ENCODE results near the gene ELP6. TPM values are rescaled to one million over a fixed set of nuclear protein-coding genes. Genes with fewer than 3 reads are reported as not detected.

Gene ELP6, protein sequence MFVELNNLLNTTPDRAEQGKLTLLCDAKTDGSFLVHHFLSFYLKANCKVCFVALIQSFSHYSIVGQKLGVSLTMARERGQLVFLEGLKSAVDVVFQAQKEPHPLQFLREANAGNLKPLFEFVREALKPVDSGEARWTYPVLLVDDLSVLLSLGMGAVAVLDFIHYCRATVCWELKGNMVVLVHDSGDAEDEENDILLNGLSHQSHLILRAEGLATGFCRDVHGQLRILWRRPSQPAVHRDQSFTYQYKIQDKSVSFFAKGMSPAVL
- 10 to 100 TPM; 15.1 to 20.5 TPM for total RNA-seq
- long read RNA-seq, donor 1, partial matches to known transcripts = 4 of 12 reads
- long read RNA-seq, donor 1, other reads (novel, unspliced or antisense) = 3 of 12 reads
- long read RNA-seq, donor 2, transcript ELP6-206 (6 exons, 1,277 nt) = minor isoform, 8 of 71 reads
- long read RNA-seq, donor 2, transcript ELP6-201 (7 exons, 1,401 nt) = major isoform, 41 of 71 reads
- long read RNA-seq, donor 2, transcript ELP6-205 (7 exons, 880 nt) = minor isoform, 5 of 71 reads
- long read RNA-seq, donor 2, partial matches to known transcripts = 3 of 71 reads
- long read RNA-seq, donor 2, other reads (novel, unspliced or antisense) = 14 of 71 reads

GRCh38 chr3:47513125-47513929, at the start of gene ELP6:
ELP6 (minus strand) TSS chr3:47513712; CDS start chr3:47513590, 122 bp downstream.
- intact Hi-C loops (cut with DNase I) = no loop called here
- DNase-seq (ENCODE audit: low spot score) = peak; percentile 99

DNA sequence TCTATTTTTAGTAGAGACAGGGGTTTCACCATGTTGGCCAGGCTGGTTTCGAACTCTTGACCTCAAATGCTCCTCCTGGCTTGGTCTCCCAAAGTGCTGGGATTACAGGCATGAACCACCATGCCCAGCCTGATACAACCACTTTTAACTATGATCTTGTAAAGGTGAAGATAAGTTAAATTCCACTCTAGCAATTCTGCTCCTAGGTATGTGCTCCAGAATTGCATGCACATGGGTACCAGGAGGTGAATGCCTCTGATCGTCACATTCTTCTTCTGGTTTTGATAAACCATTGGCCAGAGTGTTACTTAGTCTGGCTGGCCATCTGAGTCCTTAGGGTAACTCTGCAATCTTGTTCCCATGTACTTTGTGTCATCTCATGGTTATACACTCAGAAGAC, 42.8 kb upstream of the ELP6 start:
- intact Hi-C loops (cut with DNase I) = no loop called here
- no peak for DNase-seq (ENCODE audit: low spot score)

DNA sequence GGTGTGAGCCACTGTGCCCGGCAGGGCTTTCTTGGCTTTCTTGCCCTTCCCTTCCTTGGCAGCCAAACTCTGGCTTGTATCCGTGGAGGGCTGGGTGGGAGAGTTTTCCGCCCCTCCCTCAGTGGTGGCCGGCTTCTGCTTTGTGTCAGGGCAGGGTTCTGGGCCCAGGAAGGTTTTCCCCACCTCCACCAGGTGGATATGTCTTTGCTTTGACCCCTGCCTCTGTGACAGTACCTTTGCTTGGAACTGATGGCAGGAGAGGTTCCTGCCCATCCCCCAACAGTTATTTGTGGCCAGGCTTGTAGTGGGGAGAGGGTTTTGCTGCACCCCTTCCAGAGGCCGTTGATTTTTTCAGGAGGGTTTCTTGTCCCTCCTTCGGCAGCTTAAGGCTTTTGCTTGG, 40.8 kb upstream of the ELP6 start:
- DNase-seq (ENCODE audit: low spot score) = no peak
- intact Hi-C loops (cut with DNase I) = no loop called here

GRCh38 chr3:47553407-47553806, 39.9 kb upstream of the ELP6 start:
- intact Hi-C loops (cut with DNase I) = no loop called here
- no peak for DNase-seq (ENCODE audit: low spot score)

- intact Hi-C loops (cut with DNase I) = no loop called here
- peak; percentile 88 for DNase-seq (ENCODE audit: low spot score)
These were observed 29.1 kb upstream of the ELP6 start for GRCh38 chr3:47542471-47543173.

- intact Hi-C loops (cut with DNase I) = no loop called here
- DNase-seq (ENCODE audit: low spot score) = peak; percentile 17
These were observed 28.1 kb upstream of the ELP6 start for GRCh38 chr3:47541583-47542108.

GRCh38 chr3:47540281-47540680, 26.8 kb upstream of the ELP6 start:
- intact Hi-C loops (cut with DNase I) = no loop called here
- no peak for DNase-seq (ENCODE audit: low spot score)

DNA sequence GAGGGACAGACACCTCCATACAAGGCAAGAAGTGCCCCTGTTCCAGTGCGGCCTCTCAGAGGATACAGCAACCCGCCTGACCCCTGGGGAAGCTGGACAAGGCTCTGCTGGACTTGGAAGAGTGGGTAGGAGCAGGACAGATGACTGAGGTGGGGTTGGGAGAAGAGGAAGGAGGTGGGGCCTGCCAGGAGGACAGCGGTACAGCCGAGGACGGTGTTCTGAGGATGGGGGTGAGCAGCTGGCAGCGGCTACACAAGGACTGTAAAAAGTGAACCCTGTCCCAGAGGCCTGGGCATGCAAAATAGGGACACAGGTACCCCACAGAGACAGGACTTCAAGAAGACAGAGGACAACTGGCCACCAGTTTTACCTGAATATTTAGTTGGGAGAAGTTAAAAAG, 23.5 kb upstream of the ELP6 start:
- peak; percentile 58 for DNase-seq (ENCODE audit: low spot score)
- intact Hi-C loops (cut with DNase I) = loop anchor here in 1 of 2 donors (5.0 kb wide), 1 partner anchor 260 kb away; no protein-coding TSS in a partner anchor

- intact Hi-C loops (cut with DNase I) = loop anchor here in 1 of 2 donors (5.0 kb wide), 1 partner anchor 261 kb away; no protein-coding TSS in a partner anchor
- DNase-seq (ENCODE audit: low spot score) = peak; percentile 79
These were observed 22.8 kb upstream of the ELP6 start for GRCh38 chr3:47536221-47536891.

DNA sequence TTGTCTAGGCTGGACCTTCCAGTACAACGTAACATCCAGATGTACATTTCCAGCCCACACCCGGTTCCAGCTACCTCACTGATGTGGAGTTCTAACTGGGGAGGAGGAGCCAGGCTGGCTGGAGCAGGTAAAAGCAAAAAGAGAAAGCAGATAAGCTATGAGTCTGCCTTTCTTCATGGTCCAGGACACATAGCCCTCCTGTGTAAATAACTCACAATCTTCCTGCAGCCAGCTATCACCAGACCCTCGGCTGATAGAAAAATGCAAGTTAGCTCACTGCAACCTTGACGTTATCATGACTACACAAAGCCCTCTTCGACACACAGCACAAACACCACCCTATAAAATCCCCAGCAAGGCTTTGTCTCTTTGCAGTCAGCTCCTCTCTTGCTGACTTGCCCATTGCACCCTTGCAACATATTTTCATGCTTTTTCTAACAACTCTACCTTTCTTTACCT, 20.5 kb upstream of the ELP6 start:
- peak; percentile 32 for DNase-seq (ENCODE audit: low spot score)
- intact Hi-C loops (cut with DNase I) = no loop called here

GRCh38 chr3:47533481-47533880, 20.0 kb upstream of the ELP6 start:
- intact Hi-C loops (cut with DNase I) = no loop called here
- DNase-seq (ENCODE audit: low spot score) = no peak

DNA sequence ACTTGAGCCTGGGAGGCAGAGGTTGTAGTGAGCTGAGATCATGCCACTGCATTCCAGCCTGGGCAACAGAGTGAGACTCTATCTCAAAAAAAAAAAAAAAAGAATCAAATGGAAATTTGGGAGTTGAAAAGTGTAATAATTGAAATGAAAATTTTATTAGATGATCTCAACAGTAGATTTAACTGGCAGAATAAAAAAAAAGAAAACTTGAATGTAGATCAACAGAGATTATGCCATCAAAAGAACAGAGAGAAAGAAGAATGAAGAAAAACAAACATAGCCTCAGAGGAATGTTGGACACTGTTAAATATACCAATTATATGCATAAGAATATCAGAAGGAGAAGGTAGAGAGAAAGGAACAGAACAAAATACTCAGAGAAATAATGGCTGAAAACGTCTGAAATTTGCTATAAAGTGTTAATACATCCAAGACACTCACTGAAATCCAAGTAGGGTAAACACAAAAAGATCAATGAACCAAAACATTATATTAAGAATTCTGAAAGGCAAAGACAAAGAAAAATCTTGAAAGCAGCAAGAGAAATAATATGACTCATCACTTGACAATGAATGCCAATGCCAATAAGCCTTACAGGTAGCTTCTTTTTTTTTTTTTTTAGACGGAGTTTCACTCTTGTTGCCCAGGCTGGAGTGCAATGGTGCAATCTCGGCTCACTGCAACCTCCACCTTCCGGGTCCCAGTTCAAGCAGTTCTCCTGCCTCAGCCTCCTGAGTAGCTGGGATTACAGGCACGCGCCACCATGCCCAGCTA, 14.6 kb upstream of the ELP6 start:
- intact Hi-C loops (cut with DNase I) = loop anchor here in 1 of 2 donors (10.0 kb wide), 1 partner anchor 137 kb away; no protein-coding TSS in a partner anchor
- no peak for DNase-seq (ENCODE audit: low spot score)

GRCh38 chr3:47525617-47526016, 12.1 kb upstream of the ELP6 start:
- intact Hi-C loops (cut with DNase I) = loop anchor here in 1 of 2 donors (10.0 kb wide), 1 partner anchor 139 kb away; no protein-coding TSS in a partner anchor
- DNase-seq (ENCODE audit: low spot score) = peak; percentile 58

- intact Hi-C loops (cut with DNase I) = loop anchor here (5.0 to 10.0 kb wide), 2 partner anchors 141 to 269 kb away; no protein-coding TSS in a partner anchor
- no peak for DNase-seq (ENCODE audit: low spot score)
These were observed 10.0 kb upstream of the ELP6 start for GRCh38 chr3:47523310-47524073.

DNA sequence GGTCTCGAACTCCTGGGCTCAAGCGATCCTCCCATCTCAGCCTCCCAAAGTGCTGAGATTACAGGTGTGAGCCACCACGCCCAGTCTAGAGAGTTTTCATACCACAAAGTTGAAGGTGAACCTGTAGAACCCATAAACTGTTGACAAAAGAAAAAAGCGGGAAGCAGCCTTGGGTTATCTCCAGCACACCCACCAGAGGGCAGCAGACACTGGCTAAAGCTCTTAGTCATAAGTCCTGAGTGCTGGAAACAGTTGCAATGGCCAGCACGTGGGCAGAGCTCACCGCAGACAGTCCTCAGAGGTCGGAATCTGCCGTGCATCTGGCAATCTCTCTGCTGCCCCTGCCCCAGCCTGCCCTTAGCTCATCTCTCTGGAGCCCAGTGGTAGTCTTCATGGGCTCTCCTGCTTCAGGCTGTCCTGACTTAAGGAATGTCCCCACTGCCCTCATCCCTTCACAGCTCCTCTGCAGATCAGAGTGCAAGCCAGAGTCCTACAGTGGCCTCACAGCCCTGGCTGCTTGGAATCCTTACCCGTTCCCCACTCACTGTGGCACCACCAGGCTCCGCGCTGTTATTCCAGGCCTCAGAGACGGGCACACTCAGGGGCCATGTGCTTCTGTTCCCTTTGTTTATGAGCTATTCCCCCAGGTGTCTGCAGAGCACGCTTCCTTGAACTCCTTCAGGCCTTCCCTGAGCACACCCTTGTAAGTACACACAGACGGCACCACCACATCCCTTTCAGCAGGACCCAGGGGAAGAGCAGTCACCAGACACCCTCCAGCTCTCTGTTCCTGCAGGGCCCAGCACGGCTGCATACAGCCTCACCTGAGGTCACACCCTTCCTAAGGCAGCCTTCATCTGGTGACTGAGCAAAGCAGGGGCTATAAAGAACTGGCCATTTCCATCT, 8.8 kb upstream of the ELP6 start:
- intact Hi-C loops (cut with DNase I) = loop anchor here (5.0 to 10.0 kb wide), 2 partner anchors 142 to 270 kb away; no protein-coding TSS in a partner anchor
- DNase-seq (ENCODE audit: low spot score) = peak; percentile 92

DNA sequence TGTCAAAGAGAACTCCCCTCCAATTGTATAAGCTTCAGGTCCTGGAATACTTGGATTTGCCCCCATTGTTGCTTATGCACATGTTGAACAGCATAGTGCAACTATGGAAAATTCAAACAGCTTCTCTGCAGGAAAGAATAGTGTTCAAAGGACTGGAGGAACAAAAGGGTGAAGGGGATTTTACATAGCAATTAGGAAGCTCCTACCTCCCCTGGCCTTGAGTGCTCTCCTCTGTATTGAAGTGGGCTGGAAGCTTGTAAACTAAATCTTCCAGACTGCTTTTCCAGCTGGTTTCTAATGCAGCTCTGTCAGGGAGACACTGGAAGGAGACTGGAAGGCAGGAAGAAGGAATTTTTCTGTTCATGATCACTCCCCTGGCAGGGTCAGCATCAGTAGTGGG, 7.2 kb upstream of the ELP6 start:
- intact Hi-C loops (cut with DNase I) = loop anchor here (5.0 to 10.0 kb wide), 2 partner anchors 144 to 272 kb away; no protein-coding TSS in a partner anchor
- no peak for DNase-seq (ENCODE audit: low spot score)

All from posterior vena cava (tissue), 2 donors.